WERI-Rb-1 (cell line): Measurements from ENCODE around the gene MAP3K14.

Experiments
- DNase-seq: peaks from one replicate; pipeline ENCODE4 v3.0.0-alpha.2; 2020
- H3K27ac ChIP-seq: fragments of 250-450 bp; sonication (Bioruptor Pico); 2 replicates; pipeline ENCODE4 v1.5.1; 2020; ENCODE audit warnings: mild to moderate bottlenecking, moderate library complexity
- H3K27me3 ChIP-seq: fragments of 250-450 bp; sonication (Bioruptor Pico); 2 replicates; pipeline ENCODE4 v1.5.1; 2021; ENCODE audit warnings: mild to moderate bottlenecking, low read depth, moderate library complexity; ENCODE audit not compliant: insufficient read depth, severe bottlenecking
- H3K36me3 ChIP-seq: fragments of 250-450 bp; sonication (Bioruptor Pico); 2 replicates; pipeline ENCODE4 v1.5.1; 2020; ENCODE audit warnings: mild to moderate bottlenecking, moderate library complexity
- H3K4me3 ChIP-seq: 2 replicates; pipeline ENCODE4 v1.5.1; 2011; ENCODE audit warnings: low read depth, mild to moderate bottlenecking, control low read depth, low read length
- H3K9me3 ChIP-seq: fragments of 250-450 bp; sonication (Bioruptor Pico); 2 replicates; pipeline ENCODE4 v1.5.1; 2021; ENCODE audit warnings: mild to moderate bottlenecking, moderate library complexity; ENCODE audit not compliant: severe bottlenecking
- CTCF ChIP-seq: IDR thresholded peaks from 2 replicates; pipeline ENCODE4 v1.5.1; 2011; ENCODE audit warnings: low read depth, mild to moderate bottlenecking, control low read depth, inconsistent platforms, low read length

MAP3K14 gene

DNA sequence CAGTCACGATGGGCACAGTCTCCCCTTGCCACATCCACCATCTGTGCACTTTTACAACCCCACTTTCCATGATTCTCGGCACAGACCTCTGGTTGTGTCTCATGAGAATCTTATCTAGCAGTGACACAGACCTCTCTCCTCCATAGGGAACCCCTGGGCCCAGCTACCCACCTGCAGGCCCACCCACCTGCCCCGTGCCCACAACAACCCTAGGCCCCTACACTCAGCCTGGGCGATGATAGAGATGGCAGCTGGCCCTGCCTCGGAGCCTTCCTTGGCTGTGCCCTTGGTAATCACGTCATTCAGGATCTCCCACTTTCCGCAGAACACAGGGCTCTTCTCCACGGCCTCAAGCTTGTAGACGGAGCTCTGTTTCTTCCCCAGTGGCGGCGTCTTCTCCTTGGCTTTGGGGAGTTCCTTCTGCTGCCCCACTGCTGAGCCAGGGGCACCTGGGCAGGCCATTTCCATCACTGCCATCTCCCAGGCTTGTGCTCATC lies 26.5 kb downstream of the MAP3K14 start:
- Histone ChIP-seq H3K27ac (peak overlapping the region; percentile 84), H3K4me3 (no peak overlapping the region), H3K9me3 (no peaks in the 10 kb centered on the region), H3K36me3 (peaks cover 51% of the 10 kb centered on the region), H3K27me3 (no peaks in the 10 kb centered on the region)
- no peak for DNase-seq
- no peak for TF ChIP-seq CTCF

- Histone ChIP-seq H3K27ac (peak overlapping the region; percentile 84), H3K36me3 (peaks cover 58% of the 10 kb centered on the region), H3K27me3 (no peaks in the 10 kb centered on the region), H3K9me3 (no peaks in the 10 kb centered on the region), H3K4me3 (no peak overlapping the region)
- TF ChIP-seq CTCF: no peak
- peak; percentile 74 for DNase-seq
Observed at GRCh38 chr17:45289301-45290268, 27.2 kb downstream of the MAP3K14 start.

DNA sequence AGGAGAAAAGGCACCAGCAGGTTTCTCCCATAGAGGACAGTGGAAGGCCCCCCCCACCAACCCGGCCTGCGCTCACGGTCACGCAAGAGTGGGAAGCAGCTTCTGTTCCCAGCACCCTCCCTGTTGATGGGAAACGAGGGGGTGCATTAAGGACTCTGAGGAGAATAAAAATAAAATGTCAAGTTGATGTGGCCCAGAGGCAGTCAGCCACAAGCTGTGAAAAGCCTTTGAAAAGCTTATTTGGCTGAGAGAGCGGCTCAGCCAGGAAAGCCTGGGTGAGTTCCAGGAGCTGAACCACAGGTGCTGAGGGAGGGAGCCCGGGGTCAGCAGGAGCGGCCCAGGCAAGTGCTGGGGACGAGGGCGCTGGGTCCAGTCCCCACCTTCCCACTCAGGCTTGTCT lies 28.0 kb downstream of the MAP3K14 start:
- no peaks in the 10 kb centered on the region for H3K27me3 ChIP-seq
- peak; percentile 80 for DNase-seq
- TF ChIP-seq CTCF: no peak
- no peaks in the 10 kb centered on the region for H3K9me3 ChIP-seq
- H3K27ac ChIP-seq: peak overlapping the region; percentile 84
- no peak overlapping the region for H3K4me3 ChIP-seq
- peaks cover 66% of the 10 kb centered on the region for H3K36me3 ChIP-seq

DNA sequence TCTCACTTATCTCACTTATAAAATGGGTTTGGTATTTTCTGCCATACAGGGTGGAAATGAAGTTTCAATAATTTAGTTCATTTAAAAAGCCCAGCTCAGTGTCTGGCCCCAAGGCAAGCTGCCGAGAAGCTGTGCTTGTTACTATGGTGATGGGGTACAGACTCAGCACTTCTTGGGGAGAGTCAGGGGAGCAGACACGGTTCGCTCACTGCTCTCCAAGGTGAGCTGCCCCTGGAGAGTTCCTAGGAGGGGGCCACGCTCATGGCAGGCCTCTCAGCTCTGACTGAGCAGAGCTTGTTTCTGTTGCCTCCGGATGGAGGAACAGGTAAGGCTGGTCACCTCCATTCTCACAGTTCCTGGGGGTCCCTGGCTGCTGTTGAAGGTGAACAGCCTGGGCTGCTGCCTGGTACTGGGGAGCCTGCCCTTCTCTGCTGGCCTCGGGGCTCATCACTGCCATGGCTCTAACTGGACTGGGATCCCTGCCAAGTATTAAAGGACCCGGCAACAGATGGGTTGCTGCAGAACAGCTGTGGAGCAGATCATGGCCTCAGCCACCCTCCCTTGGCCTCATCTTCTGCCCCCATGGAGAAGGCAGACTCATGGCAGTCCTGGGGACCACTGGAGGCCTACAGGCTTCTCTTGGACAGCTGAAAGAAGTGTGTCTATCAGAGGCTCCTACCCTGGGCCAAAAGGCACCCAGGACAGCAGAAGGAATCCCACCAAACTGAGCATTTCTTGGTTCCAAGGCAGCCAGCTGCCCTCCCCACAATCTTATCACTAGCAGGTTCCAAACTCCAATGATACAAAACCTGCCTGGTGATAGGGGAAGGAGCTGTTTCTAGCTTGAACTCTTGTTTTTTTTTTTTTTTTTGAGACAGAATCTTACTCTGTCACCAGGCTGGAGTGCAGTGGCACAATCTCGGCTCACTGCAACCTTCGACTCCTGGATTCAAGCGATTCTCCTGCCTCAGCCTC lies 29.0 kb downstream of the MAP3K14 start:
- no peaks in the 10 kb centered on the region for H3K27me3 ChIP-seq
- H3K27ac ChIP-seq: peak overlapping the region; percentile 84
- H3K4me3 ChIP-seq: no peak overlapping the region
- peaks cover 70% of the 10 kb centered on the region for H3K36me3 ChIP-seq
- TF ChIP-seq CTCF: no peak
- no peaks in the 10 kb centered on the region for H3K9me3 ChIP-seq
- DNase-seq: peak; percentile 89

- Histone ChIP-seq H3K36me3 (peaks cover 79% of the 10 kb centered on the region), H3K27ac (peak overlapping the region; percentile 18), H3K4me3 (no peak overlapping the region), H3K9me3 (no peaks in the 10 kb centered on the region), H3K27me3 (no peaks in the 10 kb centered on the region)
- no peak for TF ChIP-seq CTCF
- no peak for DNase-seq
Observed at GRCh38 chr17:45286286-45286685, 30.5 kb downstream of the MAP3K14 start.
